PC-3 (cell line): ENCODE data around the gene FGD5.

ENCODE experiments used
- CTCF ChIP-seq: fragments of 300-600 bp; sonication (generic); conservative IDR thresholded peaks from 2 replicates; pipeline ENCODE4 v1.5.1; 2017; ENCODE audit warnings: antibody characterized with exemption, low read depth, mild to moderate bottlenecking, low read length
- EZH2 ChIP-seq: fragments of 300-600 bp; sonication (generic); IDR thresholded peaks from one replicate; pipeline ENCODE4 v1.6.1; 2017; ENCODE audit warnings: antibody characterized with exemption, mild to moderate bottlenecking, low read length; ENCODE audit not compliant: unreplicated experiment
- EZH2phosphoT487 ChIP-seq: fragments of 300-600 bp; sonication (generic); IDR thresholded peaks from 2 replicates; pipeline ENCODE4 v1.6.1; 2018; ENCODE audit warnings: mild to moderate bottlenecking, antibody characterized with exemption, low read length, borderline replicate concordance

DNA sequence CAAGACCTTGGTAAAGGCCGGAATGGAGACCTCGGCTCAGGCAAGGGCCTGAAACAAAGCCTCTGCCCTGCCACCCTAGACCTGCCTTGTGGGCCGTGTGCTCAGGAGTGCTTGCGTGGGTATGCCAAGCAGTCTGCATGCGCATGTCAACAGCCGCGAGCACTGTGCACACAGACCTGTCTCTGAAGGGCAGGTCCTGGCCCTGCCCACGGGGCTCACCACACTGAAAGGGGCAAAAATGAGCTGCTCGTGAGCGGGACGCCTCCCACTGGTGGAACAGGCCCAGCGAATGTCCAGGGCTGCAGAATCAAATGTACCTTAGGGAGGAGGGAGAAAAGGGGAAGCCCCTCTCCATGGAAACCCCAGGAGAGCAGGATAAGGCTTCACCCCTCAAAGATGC lies 44.3 kb upstream of the FGD5 start:
- TF ChIP-seq CTCF (no peak), EZH2phosphoT487 (no peak), EZH2 (no peak)
